Measurements from ENCODE around the gene PPOX.
A peak's percentile ranks its signal among the peaks of the same experiment; 100 is the strongest.

Gene PPOX

DNA sequence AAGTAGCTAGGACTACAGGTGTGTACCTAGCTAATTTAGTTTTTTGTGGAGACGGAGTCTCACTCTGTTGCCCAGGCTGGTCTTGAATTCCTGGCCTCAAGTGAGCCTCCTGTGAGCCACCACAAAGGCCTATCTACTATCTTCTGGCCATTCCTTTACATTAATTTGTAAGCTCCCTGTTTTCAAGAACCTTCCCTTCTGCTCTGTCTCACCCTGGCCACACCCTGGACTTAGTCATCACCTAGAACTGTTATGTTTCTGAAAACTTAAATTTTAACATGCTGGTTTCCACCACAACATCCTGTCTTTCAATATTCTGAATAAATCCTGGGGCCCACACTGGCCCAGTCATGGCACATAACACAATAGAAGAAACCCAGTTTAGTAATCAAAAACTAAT lies 16.0 kb downstream of the PPOX start:
- H3K27ac ChIP-seq (ENCODE audit: low read depth, low read length, poor library complexity, severe bottlenecking), result no peak overlapping the region
- H3K27me3 ChIP-seq (ENCODE audit: insufficient read depth, low read length), result no peaks in the 10 kb centered on the region
- no peaks in the 10 kb centered on the region for H3K9me3 ChIP-seq (ENCODE audit: low read length)
- no peak overlapping the region for H3K4me2 ChIP-seq (ENCODE audit: low read length)
- no peaks in the 10 kb centered on the region for H4K20me1 ChIP-seq (ENCODE audit: insufficient read depth, low read length)
- H3K79me2 ChIP-seq (ENCODE audit: insufficient read depth, low read length), result no peaks in the 10 kb centered on the region
- 0 out of 2 replicates have a peak, but pooled peaks cover 4% of the 10 kb centered on the region for H3F3A ChIP-seq (ENCODE audit: insufficient read depth, low read length)
- H2AFZ ChIP-seq (ENCODE audit: low read length), result no peak overlapping the region
- no peaks in the 10 kb centered on the region for H3K9me2 ChIP-seq (ENCODE audit: low read depth, low read length)
- peaks cover 49% of the 10 kb centered on the region for H3K4me1 ChIP-seq (ENCODE audit: insufficient read depth, low read length, severe bottlenecking)
- H3K36me3 ChIP-seq (ENCODE audit: insufficient read depth, low read length), result no peaks in the 10 kb centered on the region
- H3K9ac ChIP-seq (ENCODE audit: low read length), result no peak overlapping the region
- H3K4me3 ChIP-seq (ENCODE audit: low read depth, low read length, poor library complexity, severe bottlenecking), result no peak overlapping the region
- no peak for TF ChIP-seq EZH2 (IDR thresholded peaks at IDR 0.05; ENCODE audit: borderline replicate concordance, low read length)
- TF ChIP-seq, protein P1, sequence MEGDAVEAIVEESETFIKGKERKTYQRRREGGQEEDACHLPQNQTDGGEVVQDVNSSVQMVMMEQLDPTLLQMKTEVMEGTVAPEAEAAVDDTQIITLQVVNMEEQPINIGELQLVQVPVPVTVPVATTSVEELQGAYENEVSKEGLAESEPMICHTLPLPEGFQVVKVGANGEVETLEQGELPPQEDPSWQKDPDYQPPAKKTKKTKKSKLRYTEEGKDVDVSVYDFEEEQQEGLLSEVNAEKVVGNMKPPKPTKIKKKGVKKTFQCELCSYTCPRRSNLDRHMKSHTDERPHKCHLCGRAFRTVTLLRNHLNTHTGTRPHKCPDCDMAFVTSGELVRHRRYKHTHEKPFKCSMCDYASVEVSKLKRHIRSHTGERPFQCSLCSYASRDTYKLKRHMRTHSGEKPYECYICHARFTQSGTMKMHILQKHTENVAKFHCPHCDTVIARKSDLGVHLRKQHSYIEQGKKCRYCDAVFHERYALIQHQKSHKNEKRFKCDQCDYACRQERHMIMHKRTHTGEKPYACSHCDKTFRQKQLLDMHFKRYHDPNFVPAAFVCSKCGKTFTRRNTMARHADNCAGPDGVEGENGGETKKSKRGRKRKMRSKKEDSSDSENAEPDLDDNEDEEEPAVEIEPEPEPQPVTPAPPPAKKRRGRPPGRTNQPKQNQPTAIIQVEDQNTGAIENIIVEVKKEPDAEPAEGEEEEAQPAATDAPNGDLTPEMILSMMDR (IDR thresholded peaks at IDR 0.05; ENCODE audit: low read length), result no peak

DNA sequence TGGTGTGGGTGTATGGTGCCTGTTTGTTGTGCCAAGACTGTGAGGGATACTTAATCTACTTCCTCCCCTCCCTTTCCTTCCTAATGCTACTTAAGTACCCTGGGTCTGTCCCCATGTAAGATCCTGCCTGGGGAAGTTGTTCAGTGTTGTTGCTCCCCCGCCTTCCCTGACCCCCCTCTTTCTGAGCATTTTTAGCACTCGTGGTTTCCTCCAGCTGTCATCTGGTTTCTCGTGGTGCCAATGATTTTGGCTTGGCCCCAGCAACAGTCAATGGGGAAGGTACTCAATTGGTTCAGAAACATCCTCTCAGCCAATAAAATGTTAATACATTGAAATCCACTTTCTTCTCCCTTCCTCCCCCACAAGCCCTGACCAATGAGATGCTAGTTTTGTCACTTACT lies 19.1 kb downstream of the PPOX start:
- H2AFZ ChIP-seq (ENCODE audit: low read length), result peak overlapping the region; percentile 7; the same call in 1 of the 2 replicates
- no peaks in the 10 kb centered on the region for H3K9me2 ChIP-seq (ENCODE audit: low read depth, low read length)

DNA sequence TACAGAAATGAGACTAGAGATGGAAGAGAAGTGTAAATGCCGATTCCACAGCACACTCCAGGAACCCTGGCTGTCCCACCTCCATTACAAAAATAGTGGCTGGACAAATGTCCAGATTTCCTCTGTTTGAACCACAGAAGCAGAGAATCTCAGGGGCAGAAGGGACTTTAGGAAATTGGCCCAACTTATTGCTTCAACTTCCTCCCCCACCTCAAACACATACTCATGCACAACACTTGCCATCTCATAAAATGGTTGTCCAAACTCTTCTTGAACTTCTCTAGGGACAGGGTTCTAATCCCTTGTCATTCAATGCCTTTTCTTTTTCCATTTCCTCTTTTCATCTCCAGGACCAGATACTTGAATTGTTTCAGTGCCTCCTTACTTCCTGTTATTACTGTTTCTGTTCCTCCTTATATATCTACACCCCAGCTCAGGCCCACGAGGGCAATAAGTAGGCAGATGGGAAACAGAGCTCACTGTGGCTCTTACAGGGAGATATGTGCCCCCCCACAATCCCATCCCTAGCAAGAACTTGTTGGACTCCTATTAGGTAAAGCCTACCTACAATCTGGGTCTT lies 19.6 kb downstream of the PPOX start:
- Histone ChIP-seq H3K4me2 (ENCODE audit: low read length) (peak overlapping the region; percentile 44), H3K4me3 (ENCODE audit: low read depth, low read length, poor library complexity, severe bottlenecking) (peak overlapping the region; percentile 6), H3K9ac (ENCODE audit: low read length) (peak overlapping the region; percentile 11; the same call in 1 of the 2 replicates), H3K79me2 (ENCODE audit: insufficient read depth, low read length) (no peaks in the 10 kb centered on the region), H3K9me3 (ENCODE audit: low read length) (no peaks in the 10 kb centered on the region), H3F3A (ENCODE audit: insufficient read depth, low read length) (0 out of 2 replicates have a peak, but pooled peaks cover 4% of the 10 kb centered on the region), H3K27ac (ENCODE audit: low read depth, low read length, poor library complexity, severe bottlenecking) (peak overlapping the region; percentile 85), H3K27me3 (ENCODE audit: insufficient read depth, low read length) (no peaks in the 10 kb centered on the region), H3K36me3 (ENCODE audit: insufficient read depth, low read length) (no peaks in the 10 kb centered on the region), H4K20me1 (ENCODE audit: insufficient read depth, low read length) (no peaks in the 10 kb centered on the region), H3K4me1 (ENCODE audit: insufficient read depth, low read length, severe bottlenecking) (peaks cover 40% of the 10 kb centered on the region), H3K9me2 (ENCODE audit: low read depth, low read length) (no peaks in the 10 kb centered on the region), H2AFZ (ENCODE audit: low read length) (0 out of 2 replicates have a peak overlapping the region, but pooled peaks have one; percentile 7)
- TF ChIP-seq, protein P1 (IDR thresholded peaks at IDR 0.05; ENCODE audit: low read length), result no peak
- TF ChIP-seq EZH2 (IDR thresholded peaks at IDR 0.05; ENCODE audit: borderline replicate concordance, low read length), result no peak

More for the DNA sequence above, 19.1 kb downstream of the PPOX start:
- peaks cover 40% of the 10 kb centered on the region for H3K4me1 ChIP-seq (ENCODE audit: insufficient read depth, low read length, severe bottlenecking)
- peak overlapping the region; percentile 6 for H3K4me3 ChIP-seq (ENCODE audit: low read depth, low read length, poor library complexity, severe bottlenecking)
- no peaks in the 10 kb centered on the region for H3K9me3 ChIP-seq (ENCODE audit: low read length)
- no peaks in the 10 kb centered on the region for H4K20me1 ChIP-seq (ENCODE audit: insufficient read depth, low read length)
- peak overlapping the region; percentile 35; the same call in 1 of the 2 replicates for H3K9ac ChIP-seq (ENCODE audit: low read length)
- H3F3A ChIP-seq (ENCODE audit: insufficient read depth, low read length), result 0 out of 2 replicates have a peak, but pooled peaks cover 4% of the 10 kb centered on the region
- no peaks in the 10 kb centered on the region for H3K27me3 ChIP-seq (ENCODE audit: insufficient read depth, low read length)
- H3K36me3 ChIP-seq (ENCODE audit: insufficient read depth, low read length), result no peaks in the 10 kb centered on the region
- peak overlapping the region; percentile 44 for H3K4me2 ChIP-seq (ENCODE audit: low read length)
- no peaks in the 10 kb centered on the region for H3K79me2 ChIP-seq (ENCODE audit: insufficient read depth, low read length)
- no peak for TF ChIP-seq EZH2 (IDR thresholded peaks at IDR 0.05; ENCODE audit: borderline replicate concordance, low read length)
- TF ChIP-seq, protein P1 (IDR thresholded peaks at IDR 0.05; ENCODE audit: low read length), result no peak
- H3K27ac ChIP-seq (ENCODE audit: low read depth, low read length, poor library complexity, severe bottlenecking), result peak overlapping the region; percentile 85

All from OCI-LY1 (cell line).